K562 (cell line): ENCODE data around the gene FCRL6. TPM values are rescaled to one million over a fixed set of nuclear protein-coding genes. Genes with fewer than 3 reads are reported as not detected.
A peak's percentile ranks its signal among the peaks of the same experiment; 100 is the strongest.

Experiments used
- CBX8 ChIP-seq: fragments of 200-600 bp; sonication (generic); IDR thresholded peaks from 2 replicates; pipeline ENCODE4 v1.6.1; 2012; ENCODE audit warnings: borderline replicate concordance, mixed run types, low read depth, mild to moderate bottlenecking, moderate library complexity, mixed read lengths, low read length, control low read depth, inconsistent platforms; ENCODE audit not compliant: poor library complexity, severe bottlenecking; ENCODE audit errors: extremely low read depth
- CHD1 ChIP-seq: fragments of 200-600 bp; sonication (generic); IDR thresholded peaks from one replicate; pipeline ENCODE4 v1.6.1; 2012; ENCODE audit warnings: mild to moderate bottlenecking, moderate library complexity, low read length, inconsistent platforms
- FOXM1 ChIP-seq, 2 experiments: fragments of 450-650 bp in 1 of 2; sonication (generic) in 1 of 2; formaldehyde crosslinking in 1 of 2; IDR thresholded peaks; 2 replicates each; pipeline versions ENCODE4 v1.6.1 to v1.9.0; 2017 to 2022; ENCODE audit warnings: low read depth in 2 of 2, mild to moderate bottlenecking in 2 of 2, missing genetic modification reagents in 1 of 2, moderate library complexity in 1 of 2
- GABPA ChIP-seq: fragments of 200-800 bp; sonication (Bioruptor generic); conservative IDR thresholded peaks from 2 replicates; pipeline ENCODE4 v1.6.1; 2016; ENCODE audit warnings: low read depth, missing genetic modification characterization, missing compliant biosample characterization
- MCM2 ChIP-seq: fragments of 450-650 bp; IDR thresholded peaks from 2 replicates; pipeline ENCODE4 v1.6.1; 2017; ENCODE audit warnings: low read depth, mild to moderate bottlenecking
- MCM5 ChIP-seq: fragments of 450-650 bp; IDR thresholded peaks from 2 replicates; pipeline ENCODE4 v1.6.1; 2016; ENCODE audit warnings: low read depth
- NR1H2 ChIP-seq: sonication (generic); formaldehyde crosslinking; IDR thresholded peaks from 2 replicates; pipeline ENCODE4 v1.4.0; 2020; ENCODE audit warnings: mild to moderate bottlenecking, missing genetic modification reagents
- PHF20 ChIP-seq: fragments of 450-650 bp; IDR thresholded peaks from 2 replicates; pipeline ENCODE4 v1.6.1; 2018; ENCODE audit not compliant: partially characterized antibody
- PHF21A ChIP-seq: fragments of 450-650 bp; IDR thresholded peaks from 2 replicates; pipeline ENCODE4 v1.6.1; 2017; ENCODE audit warnings: low read depth, borderline replicate concordance
- PTRF ChIP-seq: fragments of 450-650 bp; IDR thresholded peaks from 2 replicates; pipeline ENCODE4 v1.6.1; 2016; ENCODE audit warnings: mild to moderate bottlenecking, missing genetic modification characterization, missing compliant biosample characterization
- RBM15 ChIP-seq: fragments of 200-400 bp; formaldehyde crosslinking; IDR thresholded peaks from 2 replicates; pipeline ENCODE4 v1.6.1; 2018; ENCODE audit warnings: mild to moderate bottlenecking, low read length, moderate library complexity; ENCODE audit not compliant: insufficient read depth
- RBM25 ChIP-seq: fragments of 200-400 bp; formaldehyde crosslinking; IDR thresholded peaks from 2 replicates; pipeline ENCODE4 v1.6.1; 2018; ENCODE audit warnings: low read length, low read depth, moderate library complexity; ENCODE audit not compliant: severe bottlenecking
- SMAD4 ChIP-seq: fragments of 250-450 bp; sonication (Bioruptor Pico); conservative IDR thresholded peaks from 2 replicates; pipeline ENCODE4 v1.8.0; 2021; ENCODE audit warnings: inconsistent platforms, mild to moderate bottlenecking, moderate library complexity
- TRIM24 ChIP-seq, 2 experiments: fragments of 450-650 bp; IDR thresholded peaks; 2 replicates each; pipeline ENCODE4 v1.6.1; 2016
- ZNF384 ChIP-seq: IDR thresholded peaks from 2 replicates; pipeline ENCODE4 v1.6.1; 2012; ENCODE audit warnings: low read depth, low read length, improper control_type of control experiment
- ZNF444 ChIP-seq: fragments of 250-450 bp; sonication (Bioruptor Pico); IDR thresholded peaks from 2 replicates; pipeline ENCODE4 v1.4.0; 2020; ENCODE audit warnings: mild to moderate bottlenecking, moderate library complexity
- ZNF76 ChIP-seq: fragments of 250-450 bp; sonication (Bioruptor Pico); IDR thresholded peaks from 2 replicates; pipeline ENCODE4 v1.4.0; 2020; ENCODE audit warnings: mild to moderate bottlenecking, moderate library complexity, borderline replicate concordance
- polyA plus RNA-seq, 8 experiments: library from polyadenylated mRNA; depleted of rRNA in 4 of 8; stranded (reverse) in 5 of 8; unstranded in 3 of 8; fragments of >200 nt; fragmentation: Nextera tagmentation in 2 of 8; fragmentation: Illumina TruSeq in 1 of 8; extraction: Ambion mirVana in 2 of 8; extraction: Trizol in 1 of 8; gene quantifications; 2 replicates each; pipeline versions ENCODE4 v1.2.1 to v1.2.3, GENCODE V29; 2011 to 2014; ENCODE audit warnings: inconsistent platforms in 1 of 8, missing spikeins in 1 of 8
- total RNA-seq, 7 experiments: library from RNA; depleted of rRNA in 6 of 7; stranded (reverse); fragments of >200 nt in 6 of 7; fragmentation: Illumina TruSeq in 2 of 7; extraction: Trizol in 2 of 7; gene quantifications; 2 replicates each; pipeline versions ENCODE4 v1.2.1 to v1.2.3, GENCODE V29; 2011 to 2021; ENCODE audit warnings: low replicate concordance in 1 of 7
- TF ChIP-seq, protein P1 (sequence below): fragments of 450-650 bp; IDR thresholded peaks from one replicate; pipeline ENCODE4 v1.6.1; 2018; ENCODE audit warnings: mild to moderate bottlenecking, moderate library complexity; ENCODE audit not compliant: partially characterized antibody
- TF ChIP-seq, protein P2 (sequence below): fragments of 450-650 bp; IDR thresholded peaks from 2 replicates; pipeline ENCODE4 v1.6.1; 2018; ENCODE audit not compliant: partially characterized antibody
- TF ChIP-seq, protein P3 (sequence below): fragments of 250-450 bp; sonication (Bioruptor Pico); IDR thresholded peaks from 2 replicates; pipeline ENCODE4 v1.8.0; 2022; ENCODE audit warnings: inconsistent platforms

Gene FCRL6
- total and polyA plus RNA-seq, 9 of the 15 experiments (the other 6 are each of a cell fraction or from before 2014, with no cell fraction given), result not detected

DNA sequence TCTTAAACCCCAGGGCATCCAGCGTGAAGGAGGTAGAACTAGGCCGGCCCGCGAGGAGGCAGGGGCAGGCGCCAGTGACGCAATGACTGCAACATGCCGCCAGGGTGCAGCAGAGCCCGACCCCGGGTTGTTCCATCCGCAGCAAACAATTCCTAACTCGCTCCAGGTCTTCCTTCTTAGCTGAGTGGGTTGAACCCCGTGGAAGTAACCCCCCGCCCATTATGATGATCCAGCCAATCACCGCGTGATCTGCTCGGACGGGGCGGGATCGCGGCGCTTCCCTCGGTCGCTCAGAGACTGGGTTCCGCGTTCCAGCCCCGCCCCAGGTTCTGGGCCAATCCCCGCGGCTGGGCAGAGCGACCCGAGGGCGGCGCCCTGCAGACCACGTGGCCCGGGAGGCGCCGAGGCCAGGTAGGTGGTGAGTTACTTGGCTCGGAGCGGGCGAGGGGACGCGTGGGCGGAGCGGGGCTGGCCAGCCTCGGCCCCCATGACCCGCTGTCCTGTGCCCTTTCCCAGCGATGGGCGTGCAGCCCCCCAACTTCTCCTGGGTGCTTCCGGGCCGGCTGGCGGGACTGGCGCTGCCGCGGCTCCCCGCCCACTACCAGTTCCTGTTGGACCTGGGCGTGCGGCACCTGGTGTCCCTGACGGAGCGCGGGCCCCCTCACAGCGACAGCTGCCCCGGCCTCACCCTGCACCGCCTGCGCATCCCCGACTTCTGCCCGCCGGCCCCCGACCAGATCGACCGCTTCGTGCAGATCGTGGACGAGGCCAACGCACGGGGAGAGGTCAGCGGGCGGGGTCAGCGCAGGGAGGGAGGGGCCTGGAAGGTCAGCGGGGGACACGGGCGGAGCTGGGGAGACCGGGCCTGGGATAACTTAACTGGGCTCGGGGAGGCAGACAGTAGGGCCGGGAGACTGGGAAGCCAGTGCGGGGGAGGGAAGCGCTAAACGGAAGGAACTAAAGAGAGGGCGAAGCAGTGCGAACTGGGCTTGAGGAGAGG is 21.3 kb upstream of the FCRL6 start, which contains the start of gene DUSP23 (continued):
- no peak for TF ChIP-seq FOXM1 (IDR thresholded peaks at IDR 0.05; ENCODE audit: low read depth)
- TF ChIP-seq FOXM1 (CRISPR knock-in tag; IDR thresholded peaks at IDR 0.05; ENCODE audit: low read depth), result no peak; the same call in 1 of the 2 replicates
- TF ChIP-seq, protein P1, sequence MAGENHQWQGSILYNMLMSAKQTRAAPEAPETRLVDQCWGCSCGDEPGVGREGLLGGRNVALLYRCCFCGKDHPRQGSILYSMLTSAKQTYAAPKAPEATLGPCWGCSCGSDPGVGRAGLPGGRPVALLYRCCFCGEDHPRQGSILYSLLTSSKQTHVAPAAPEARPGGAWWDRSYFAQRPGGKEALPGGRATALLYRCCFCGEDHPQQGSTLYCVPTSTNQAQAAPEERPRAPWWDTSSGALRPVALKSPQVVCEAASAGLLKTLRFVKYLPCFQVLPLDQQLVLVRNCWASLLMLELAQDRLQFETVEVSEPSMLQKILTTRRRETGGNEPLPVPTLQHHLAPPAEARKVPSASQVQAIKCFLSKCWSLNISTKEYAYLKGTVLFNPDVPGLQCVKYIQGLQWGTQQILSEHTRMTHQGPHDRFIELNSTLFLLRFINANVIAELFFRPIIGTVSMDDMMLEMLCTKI, result no peak
- TF ChIP-seq PHF20, result peak; percentile 66
- TF ChIP-seq, protein P2, sequence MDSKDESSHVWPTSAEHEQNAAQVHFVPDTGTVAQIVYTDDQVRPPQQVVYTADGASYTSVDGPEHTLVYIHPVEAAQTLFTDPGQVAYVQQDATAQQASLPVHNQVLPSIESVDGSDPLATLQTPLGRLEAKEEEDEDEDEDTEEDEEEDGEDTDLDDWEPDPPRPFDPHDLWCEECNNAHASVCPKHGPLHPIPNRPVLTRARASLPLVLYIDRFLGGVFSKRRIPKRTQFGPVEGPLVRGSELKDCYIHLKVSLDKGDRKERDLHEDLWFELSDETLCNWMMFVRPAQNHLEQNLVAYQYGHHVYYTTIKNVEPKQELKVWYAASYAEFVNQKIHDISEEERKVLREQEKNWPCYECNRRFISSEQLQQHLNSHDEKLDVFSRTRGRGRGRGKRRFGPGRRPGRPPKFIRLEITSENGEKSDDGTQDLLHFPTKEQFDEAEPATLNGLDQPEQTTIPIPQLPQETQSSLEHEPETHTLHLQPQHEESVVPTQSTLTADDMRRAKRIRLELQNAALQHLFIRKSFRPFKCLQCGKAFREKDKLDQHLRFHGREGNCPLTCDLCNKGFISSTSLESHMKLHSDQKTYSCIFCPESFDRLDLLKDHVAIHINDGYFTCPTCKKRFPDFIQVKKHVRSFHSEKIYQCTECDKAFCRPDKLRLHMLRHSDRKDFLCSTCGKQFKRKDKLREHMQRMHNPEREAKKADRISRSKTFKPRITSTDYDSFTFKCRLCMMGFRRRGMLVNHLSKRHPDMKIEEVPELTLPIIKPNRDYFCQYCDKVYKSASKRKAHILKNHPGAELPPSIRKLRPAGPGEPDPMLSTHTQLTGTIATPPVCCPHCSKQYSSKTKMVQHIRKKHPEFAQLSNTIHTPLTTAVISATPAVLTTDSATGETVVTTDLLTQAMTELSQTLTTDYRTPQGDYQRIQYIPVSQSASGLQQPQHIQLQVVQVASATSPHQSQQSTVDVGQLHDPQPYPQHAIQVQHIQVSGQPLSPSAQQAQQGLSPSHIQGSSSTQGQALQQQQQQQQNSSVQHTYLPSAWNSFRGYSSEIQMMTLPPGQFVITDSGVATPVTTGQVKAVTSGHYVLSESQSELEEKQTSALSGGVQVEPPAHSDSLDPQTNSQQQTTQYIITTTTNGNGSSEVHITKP, result peak; percentile 90
- no peak for TF ChIP-seq CHD1
- peak; percentile 57 for TF ChIP-seq RBM25
- TF ChIP-seq ZNF444 (CRISPR knock-in tag), result no peak
- no peak for TF ChIP-seq ZNF76 (CRISPR knock-in tag)
- TF ChIP-seq GABPA, result peak; percentile 67
- TF ChIP-seq MCM5, result no peak
- no peak for TF ChIP-seq CBX8
- TF ChIP-seq ZNF384, result no peak
- TF ChIP-seq PTRF (tag), result no peak
- no peak for TF ChIP-seq RBM15
- TF ChIP-seq TRIM24 (IDR thresholded peaks at IDR 0.05), result no peak
- TF ChIP-seq MCM2, result no peak
- TF ChIP-seq SMAD4 (CRISPR knock-in tag), result peak; percentile 79
- no peak for TF ChIP-seq PHF21A
- TF ChIP-seq, protein P3, sequence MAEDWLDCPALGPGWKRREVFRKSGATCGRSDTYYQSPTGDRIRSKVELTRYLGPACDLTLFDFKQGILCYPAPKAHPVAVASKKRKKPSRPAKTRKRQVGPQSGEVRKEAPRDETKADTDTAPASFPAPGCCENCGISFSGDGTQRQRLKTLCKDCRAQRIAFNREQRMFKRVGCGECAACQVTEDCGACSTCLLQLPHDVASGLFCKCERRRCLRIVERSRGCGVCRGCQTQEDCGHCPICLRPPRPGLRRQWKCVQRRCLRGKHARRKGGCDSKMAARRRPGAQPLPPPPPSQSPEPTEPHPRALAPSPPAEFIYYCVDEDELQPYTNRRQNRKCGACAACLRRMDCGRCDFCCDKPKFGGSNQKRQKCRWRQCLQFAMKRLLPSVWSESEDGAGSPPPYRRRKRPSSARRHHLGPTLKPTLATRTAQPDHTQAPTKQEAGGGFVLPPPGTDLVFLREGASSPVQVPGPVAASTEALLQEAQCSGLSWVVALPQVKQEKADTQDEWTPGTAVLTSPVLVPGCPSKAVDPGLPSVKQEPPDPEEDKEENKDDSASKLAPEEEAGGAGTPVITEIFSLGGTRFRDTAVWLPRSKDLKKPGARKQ (CRISPR knock-in tag), result no peak
- 0 out of 2 replicates have a peak, but pooled peaks have one; percentile 93 for TF ChIP-seq NR1H2 (CRISPR knock-in tag)
